Measurements from ENCODE around the gene BFSP2. TPM values are rescaled to one million over a fixed set of nuclear protein-coding genes. Genes with fewer than 3 reads are reported as not detected.
"Not testable (repeated sequence)": the region's sequence is repeated elsewhere in the genome, so short reads cannot be mapped to it uniquely, and the experiment has no call there.

BFSP2 gene
- total and polyA plus RNA-seq, 2 donors: not detected

DNA sequence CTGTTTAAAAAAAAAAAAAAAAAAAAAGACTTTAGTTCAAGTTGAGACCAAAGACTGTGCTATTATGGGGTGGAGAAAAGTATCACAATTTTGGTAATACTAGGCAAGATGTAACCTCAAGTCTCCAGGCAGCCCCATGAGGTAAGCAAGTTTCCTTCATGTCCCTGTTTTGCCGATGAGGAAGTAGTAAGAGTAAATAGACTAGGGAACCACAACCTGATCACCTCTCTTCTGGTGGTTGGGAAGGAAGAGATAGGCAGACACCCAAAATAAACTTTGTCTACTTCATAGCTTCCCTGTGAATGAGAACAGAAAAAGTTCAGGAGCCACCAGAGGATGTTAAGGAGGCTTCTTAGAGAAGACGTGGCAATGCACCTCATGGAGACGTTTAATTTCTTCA lies 123.9 kb downstream of the BFSP2 start:
- DNase-seq (ENCODE audit: extremely low spot score); H3K4me3 ChIP-seq (ENCODE audit: low read depth, low read length); H3K27ac ChIP-seq (ENCODE audit: low read depth); H3K4me1 ChIP-seq (ENCODE audit: insufficient read depth); H3K36me3 ChIP-seq (ENCODE audit: insufficient read depth): not testable (repeated sequence)
- WGBS: 76% methylated on average over 3 of the region's 3 CpGs

Other genes with a start within 250 kb of the BFSP2 start
- gene CDV3, start 173.6 kb downstream of the BFSP2 start, total RNA-seq: 108 TPM
- 71.0 TPM for gene CDV3, start 173.6 kb downstream of the BFSP2 start, polyA plus RNA-seq